Bone marrow (tissue), 2 donors: ENCODE results near the gene CCDC51.

Source experiments
- DNase-seq, 2 donors: peaks; one replicate each; lab custom pipeline; 2025; lab: John Stamatoyannopoulos, UW

The CCDC51 gene

DNA sequence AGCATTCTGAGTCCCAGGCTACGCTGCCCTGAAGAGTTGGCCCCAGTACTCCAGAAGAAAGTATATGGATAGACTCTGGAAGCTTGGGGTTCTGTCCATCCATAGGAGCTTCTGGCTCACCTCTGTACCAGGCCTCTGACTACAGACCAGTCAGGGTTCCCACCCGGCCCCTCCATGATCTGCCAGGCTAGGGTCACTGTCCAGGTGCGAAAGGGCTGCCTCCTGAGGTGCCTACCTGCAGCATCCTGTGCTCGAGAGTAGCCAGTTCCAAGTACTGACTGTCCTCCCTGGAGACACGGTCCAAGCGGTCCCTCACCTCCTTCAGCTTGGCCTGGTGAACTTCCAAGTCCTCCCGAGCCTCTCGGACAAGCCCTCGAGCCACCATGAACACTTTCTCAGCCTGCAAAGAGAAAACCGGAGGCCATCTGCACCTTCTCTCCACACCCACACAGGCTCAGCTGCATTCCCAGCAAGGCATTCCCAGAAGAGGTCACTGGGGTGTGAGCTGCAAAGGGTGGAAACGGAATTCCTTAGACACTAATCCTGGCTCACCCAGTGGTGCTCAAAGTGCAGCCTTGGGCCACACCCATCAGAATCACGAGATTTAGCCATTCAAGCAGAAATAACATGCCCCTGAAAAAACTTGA lies 6.3 kb downstream of the CCDC51 start:
- no peak for DNase-seq

DNA sequence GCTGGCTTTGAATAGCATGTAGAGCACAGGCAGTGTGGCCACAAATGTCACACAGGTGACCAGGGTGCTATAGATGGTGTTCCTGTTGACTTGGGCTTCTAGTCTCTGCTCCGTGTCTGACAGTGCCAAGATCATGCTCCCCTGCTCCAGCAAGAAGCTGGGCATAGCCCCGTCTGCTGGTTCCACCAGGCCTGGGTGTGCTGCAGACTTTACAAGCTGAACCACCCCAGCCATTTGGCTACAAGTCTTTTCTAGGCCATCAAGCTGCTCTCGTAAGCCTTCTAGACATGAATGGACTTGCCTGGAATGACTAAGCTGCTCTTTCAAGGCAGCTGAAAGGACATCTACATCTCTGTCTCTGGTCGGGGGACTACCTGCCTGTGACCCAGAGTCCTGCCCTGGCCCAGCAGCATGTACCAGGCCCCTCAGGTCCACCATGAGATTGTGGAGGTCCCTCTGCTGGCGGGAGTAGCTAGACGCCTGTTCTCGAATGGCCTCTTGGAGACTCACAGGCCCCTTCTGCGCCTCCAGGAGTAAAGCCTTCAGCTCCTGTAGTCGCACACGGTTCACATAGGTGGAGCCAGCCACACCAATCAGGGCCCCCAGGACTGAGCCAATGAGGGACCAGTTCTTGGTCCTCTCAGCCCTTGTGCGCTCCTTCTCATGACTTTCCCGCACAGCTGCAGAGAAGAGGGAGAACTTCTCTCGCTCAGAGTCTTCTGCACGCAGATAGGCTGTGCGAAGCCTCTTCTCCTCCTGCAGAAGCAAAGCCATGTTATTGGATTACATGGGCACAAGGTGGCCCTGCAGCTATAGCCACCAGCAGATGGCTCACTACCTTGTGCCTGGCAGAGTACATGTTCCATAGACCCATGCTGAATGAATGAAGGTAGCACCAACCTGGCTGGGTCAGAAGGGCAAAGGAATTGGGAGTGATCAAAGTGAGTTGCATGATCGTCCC lies 7.2 kb downstream of the CCDC51 start:
- no peak for DNase-seq

DNA sequence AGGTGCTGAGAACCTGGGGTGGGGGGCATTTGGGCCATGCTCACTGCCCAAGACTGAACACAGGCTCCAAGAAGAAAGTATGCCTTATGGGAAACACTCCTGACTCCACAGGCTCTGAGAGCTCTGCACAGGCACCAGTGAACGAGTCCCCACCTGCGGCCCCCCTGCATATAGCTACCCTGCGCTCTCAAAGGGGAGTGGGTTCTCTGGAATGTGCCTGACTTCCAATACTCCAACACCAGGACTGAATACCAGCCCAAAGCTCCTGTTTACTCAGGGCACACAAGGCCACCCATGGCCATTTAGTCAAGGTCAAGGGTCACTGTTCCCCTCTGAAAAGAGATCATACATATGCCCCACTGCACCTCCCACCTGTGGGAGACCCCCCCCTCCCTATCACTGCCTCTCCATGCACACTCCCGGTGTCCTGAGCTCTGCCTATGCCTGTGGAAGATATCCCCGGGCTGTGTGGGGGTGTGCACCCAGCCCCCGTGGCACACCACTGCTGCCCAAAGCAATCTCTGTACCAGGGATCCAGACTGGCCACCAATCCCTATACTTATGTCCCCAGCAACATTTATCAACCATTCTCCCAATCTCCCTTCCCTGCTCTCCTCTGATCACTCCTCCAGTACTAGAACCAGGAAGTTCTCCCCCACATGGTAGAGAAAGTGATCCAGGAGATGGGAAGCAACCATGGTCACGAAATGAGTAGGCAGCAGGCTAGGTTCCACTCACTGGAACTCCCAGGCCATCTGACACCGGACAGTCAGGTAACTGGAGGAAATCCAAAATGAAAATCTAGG lies 8.5 kb downstream of the CCDC51 start:
- DNase-seq = no peak

DNA sequence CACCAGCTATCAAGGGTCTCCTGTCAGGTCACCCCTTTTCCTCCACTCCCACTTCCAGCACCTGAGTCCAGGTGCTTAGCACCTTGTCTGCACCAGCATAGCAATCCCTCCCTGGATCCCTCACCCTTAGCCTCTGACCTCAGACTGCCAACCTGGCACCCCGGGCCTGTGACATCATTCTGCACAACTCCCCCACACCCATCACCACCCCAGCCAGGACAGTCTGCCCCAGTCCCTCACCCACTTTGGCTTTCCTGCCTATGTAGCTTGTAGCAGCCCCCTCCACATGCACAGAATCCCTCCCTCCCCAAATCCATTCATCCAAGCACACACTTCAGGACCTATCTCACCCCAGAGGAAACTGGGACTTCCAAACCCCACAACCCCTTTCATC lies 9.2 kb downstream of the CCDC51 start:
- no peak for DNase-seq

DNA sequence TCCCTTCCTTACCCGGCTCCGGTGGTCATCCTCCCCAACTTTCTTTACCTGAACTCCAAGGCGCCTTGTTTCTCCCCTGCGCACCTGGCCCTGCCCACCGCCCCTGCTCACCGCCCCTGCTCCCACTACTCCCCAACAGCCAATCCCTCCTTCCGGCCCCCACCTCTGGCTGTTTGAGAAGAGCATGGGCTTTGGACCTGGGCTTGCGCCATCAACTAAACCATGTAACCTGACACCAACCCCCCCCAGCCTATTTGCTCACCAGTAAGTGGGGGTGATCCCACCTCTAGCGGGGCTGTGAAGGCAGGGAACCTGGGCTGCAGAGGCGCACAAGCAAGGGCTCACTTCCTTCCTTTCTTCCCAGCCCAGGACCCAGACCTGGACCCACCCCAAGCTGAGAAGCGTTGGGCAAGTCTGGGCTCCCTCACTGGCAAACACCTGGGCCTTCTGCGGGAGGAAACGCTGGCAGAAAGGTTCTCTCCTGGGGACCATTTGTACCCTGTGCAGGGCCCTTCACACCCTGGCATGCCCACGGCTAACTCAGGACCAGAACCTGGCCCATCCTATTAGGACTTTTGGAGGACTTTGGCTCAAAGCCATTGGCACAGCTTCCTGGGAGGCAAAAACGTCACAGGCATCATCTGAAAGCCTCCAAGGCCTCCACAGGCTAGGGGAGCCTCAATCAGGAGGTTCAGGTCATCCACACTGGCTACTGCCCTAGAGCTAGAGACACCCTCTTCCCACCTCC lies 9.8 kb downstream of the CCDC51 start, which contains the start of gene PLXNB1:
TSS of gene PLXNB1 (minus strand) at position 127 of the 748 bp plus-strand sequence. CDS start 5,475 bp downstream, outside the sequence.
- no peak for DNase-seq

DNA sequence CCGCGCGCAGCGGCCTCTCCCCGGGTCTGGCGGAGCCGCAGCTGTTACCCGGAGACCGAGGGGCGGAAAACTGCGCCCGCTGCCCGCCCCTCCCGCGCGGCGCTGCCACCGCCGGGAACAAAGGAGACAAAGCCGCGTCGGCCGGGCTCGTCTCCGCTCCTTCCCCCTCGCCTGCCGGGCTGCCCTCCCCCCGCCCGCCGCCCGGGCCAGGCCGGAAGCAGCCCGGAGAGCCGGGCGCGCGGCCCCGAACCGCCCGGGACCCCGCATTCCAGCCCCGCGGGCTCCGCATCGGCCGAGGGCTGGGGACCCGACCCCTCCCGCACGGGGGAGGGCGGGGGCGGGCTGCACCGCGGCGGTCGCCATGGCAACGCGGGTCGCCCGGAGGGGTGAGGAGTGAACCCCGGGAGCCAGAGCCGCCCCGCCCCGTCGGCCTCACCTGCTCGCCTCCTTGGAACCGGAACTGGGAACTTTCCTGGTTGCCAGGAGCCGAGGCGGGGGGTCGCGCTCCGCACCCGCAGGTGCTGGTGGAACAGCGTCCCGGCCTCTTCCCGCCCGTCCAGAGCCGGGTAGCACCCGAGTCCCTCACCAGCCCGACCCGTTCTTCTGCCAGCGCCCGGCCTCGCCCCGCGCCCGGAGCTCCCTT lies 10.5 kb downstream of the CCDC51 start:
- peak in 1 of 2 donors; percentile 42 for DNase-seq

DNA sequence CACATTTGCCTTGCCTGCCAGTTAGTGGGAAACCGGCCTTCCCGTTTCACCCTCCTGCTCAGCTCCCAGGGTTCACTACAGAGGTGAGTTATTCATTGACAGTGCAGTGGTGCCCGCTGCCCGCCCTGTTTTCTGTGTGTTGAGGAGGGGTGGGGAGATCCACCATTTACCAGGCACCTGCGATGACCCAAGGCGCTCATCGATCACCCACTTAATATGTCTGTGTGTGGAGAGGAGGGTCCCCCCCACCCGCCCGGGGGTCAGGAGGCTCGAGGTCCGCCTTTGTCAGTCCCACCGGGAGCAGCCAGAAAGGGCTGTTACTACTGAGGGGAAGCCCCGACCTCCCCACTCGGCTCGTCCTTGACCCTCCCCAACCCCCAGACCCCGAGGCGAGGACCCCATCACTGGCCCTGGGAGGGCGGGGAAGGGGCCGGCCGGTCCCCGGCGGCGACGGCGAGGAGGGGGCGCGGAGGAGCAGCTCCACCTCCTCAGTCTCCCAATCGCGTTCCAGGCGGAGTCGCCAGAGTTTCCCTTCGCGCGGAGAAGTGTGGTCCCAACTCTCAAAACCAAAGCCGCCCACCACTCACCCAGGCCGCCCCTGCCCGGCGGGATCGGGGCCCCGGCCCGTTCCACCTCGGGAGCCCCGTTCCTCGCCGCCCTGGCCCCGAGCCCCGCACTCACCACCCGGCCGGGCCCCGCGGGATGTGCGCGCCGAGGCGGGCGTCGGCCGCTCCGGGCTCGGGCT lies 11.2 kb downstream of the CCDC51 start:
- peak in 1 of 2 donors; percentile 42 for DNase-seq

DNA sequence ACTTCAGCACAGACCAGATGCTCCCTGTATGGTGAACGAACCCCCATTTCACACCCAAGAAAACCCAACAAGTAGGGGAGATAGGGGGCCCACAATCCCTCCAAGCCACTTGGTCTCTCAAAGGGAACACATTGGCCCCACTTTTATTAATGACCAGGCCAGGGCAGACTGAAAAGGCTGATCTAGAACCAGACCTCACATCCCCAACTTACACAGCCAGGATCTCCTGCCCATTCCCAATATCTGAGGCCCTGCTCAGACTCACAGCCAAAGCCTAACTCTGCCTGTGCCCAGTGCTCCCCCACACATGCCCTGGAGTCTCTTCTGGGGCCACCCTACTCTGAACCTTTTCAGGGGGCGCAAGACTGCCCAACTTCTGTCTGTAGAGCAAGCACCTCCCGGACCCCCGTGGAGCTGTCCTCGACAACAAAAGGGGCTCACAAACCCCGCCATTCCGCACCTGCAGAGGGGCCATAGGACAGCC lies 11.8 kb downstream of the CCDC51 start:
- no peak for DNase-seq

DNA sequence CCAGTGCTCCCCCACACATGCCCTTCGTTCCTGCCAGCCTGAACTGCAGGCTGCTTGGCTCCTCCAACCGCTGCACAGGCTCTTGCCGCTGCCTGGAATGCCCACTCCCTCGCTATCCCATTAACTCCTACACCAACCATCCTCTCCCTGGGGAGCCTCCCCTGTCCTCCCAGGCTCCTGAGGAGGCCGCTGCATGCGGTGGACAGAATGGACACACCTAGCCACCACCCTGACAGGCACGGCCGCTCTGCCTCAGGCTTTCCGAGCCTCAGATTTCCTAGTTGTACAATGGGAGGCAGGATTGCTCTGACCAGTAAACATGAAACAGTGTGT lies 12.3 kb downstream of the CCDC51 start:
- DNase-seq = no peak

DNA sequence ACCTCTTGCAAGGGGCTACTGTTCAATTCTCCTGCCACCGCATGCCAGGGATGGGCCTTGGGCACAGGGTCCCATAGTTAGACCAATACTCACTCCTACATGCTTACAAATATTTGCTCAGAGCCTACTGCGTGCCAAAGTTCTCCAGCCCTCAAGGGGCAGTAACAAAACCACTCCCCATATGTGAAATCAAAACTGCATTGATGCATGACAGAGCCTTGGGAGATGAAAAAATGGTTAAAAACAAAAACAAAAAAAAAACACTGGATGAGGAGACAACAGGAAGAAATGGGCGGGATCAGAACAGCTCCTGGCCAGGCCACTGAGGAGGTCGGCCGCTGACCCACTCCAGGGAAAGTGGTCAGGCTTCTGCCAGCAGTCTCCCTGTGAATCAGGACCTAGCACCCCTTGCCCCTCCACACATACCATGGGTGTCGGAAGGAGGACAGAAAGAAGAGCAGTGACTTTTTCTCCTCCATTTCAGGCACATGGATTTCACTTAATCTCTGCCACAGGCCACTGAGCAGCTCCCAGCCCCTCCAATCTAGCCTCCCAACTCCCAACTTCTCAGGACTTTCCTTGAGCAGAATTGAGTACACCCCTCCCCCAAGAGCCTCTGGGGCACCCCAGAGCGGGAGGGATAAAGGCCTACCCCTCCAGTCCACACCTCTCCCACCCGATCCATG lies 12.8 kb downstream of the CCDC51 start:
- DNase-seq = no peak

DNA sequence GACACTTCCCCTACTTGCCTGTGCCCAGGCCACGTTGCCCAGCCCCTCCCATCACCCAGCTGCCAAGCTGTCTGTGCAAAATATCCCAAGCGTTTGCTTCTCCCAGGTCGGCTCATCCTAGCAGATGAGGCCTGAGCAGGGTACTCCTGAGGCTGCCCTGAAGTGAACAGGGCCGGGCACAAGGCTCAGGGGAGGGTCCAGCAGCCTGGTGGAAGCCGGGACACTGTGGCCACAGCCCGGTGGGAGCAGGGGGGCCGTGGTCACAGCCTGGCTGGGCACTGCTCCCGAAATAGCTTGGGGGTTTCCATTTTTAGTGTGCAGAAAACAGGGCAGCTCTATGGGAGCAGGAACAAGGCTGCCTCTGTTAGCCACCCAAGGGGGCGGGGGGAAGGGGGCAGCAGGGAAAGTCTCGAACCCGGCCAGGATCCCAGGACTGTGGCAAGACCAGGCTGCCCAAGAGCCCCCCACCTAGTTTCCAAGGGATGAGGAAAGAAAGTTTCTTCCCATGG lies 13.5 kb downstream of the CCDC51 start:
- no peak for DNase-seq

DNA sequence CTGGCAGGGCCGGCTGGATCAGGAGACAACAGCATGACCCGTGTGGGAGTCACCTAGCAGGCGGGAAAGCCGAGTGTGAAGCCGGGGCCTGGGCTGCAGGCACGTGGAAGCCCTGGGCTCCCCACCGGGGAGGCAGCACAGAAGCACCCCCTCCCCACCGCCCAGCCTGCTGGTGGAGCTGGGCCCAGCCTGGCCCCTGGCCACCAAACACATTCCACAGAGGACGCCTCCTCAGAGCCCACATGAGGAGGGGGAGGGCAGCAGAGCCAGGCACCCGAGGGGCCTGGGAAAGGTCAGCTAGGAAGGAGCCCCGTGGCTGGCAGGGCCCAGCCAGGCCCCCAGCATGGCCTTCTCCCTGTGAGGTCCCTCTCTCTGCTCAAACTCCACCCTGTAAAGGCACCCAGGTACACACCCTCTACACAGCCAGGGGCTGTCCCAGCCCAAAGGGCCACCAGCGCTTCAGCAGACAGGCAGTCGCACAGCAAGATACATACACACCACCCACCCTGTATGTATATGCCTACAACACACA lies 14.6 kb downstream of the CCDC51 start:
- DNase-seq = no peak

DNA sequence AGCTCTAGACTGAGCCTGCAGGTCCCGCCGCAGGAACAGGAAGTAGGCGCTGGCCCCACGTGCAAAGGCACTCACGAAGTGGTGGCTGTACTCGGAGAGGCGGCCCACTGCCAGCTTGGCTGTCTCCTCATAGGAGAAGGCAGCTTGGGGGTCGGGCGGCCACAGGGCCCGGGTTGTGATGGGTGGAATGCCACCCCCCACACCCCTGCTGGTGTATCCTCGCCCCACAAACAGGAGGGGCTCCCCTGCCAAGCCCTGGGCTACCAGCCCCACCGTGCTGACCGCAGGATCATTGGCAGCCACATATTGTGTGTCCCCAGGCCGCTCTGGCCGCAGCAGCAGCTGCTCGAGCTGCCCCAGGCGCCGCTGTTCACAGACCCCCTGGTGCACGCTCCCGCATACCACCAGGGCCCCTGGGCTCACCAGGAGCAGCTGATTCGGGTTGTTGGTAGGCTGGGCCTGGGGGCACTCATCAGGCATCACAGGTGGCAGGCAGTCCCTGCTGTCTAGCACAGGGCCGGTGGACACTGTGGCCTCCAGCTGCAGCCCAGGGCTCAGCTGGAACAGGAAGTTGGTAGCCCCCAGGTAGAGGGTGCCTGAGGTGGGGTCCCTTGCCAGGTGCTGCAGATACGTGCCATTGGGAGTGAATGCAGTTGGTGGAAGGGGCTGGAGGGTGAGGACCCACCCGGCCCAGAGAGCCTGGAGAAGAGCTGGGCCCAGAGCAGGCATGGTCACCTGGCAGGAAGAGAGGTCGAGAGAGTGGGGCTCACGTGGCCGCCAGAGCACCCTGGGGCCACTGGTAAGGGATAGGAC lies 15.8 kb downstream of the CCDC51 start:
- no peak for DNase-seq

DNA sequence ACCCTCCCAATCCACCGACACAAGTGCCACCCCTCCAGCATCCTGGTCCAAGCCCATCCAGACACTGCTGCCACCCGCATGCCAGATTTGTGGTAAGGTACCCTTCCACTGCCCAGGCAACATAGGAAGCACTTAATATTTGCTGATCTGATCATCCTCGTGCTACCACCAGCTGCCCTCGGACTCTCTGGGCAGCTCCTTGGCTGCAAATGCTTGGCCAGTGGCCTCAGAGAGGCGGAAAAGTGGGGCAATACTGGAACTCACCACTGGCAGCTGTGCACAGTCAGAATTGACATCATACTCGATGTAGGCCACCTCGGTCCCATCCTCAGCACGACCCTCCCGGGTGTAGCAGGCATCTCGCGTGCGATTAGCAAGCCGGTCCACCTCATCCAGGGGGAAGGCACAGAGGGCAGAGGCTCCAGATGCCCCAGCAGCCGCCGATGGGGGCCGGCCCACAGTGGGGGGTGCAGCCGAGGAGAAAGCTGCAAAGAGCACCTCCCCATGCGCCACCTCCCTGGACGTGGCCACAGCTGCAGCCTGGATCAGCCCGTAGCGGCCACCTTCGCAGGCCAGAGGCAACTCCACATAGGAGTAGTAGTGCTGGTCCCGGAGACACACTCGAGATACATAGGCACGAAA lies 16.6 kb downstream of the CCDC51 start:
- no peak for DNase-seq

DNA sequence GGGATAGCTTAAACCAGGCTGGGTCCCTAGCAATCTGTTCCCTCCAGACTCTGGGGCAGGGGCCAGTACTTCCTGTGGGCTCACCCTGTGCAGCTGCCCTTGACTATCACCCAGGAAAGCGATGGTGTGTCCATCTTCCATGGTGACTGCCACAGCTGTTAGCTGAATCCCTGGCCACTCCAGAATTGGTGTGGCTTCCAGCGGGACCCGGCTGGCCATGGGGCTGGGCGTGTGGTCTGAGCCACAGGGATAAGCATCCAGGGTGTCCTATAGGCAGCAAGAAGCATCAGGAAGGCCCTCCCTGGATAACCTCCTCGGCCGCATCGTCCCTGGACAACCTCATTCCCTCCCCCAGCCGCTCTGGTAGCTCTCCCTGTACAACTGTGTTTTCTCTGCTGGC lies 17.2 kb downstream of the CCDC51 start:
- no peak for DNase-seq

DNA sequence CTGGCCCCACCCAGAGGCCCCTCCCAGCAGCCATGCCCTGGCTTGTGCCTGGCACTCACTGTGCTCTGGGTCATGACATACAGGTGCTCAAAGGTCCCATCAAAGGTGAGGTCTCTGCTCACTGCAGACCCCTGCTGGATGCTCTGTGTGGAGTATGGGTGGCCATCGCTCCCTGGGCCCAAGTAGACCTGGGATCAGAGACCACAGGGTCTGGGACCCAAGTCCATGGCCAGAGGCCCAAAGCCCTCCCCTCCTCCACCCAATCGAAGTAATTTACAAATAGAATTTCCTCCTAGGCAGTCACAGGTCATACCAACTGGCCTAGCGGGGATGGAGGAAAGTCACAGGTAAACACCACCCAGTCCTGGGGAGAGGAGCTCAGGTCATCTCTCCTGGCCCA lies 17.6 kb downstream of the CCDC51 start:
- no peak for DNase-seq

DNA sequence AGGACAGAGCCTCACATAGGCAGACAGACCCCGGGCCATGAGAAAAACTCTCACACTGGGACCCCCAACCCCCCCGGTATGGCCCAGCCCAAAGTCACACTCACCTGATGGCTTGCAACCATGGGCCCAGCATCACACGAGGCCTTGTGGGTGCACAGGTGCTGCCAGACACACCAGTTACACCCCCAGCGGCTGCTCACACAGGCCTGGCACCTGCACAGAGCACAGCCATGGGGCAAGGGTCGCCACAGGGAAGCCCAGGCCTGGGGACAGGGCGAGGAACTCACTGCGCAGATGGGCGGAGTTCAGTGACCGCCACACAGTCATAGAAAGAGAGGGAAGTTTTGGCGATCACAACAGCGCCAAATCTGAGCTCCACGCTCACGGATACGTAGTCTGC lies 19.4 kb downstream of the CCDC51 start:
- no peak for DNase-seq

DNA sequence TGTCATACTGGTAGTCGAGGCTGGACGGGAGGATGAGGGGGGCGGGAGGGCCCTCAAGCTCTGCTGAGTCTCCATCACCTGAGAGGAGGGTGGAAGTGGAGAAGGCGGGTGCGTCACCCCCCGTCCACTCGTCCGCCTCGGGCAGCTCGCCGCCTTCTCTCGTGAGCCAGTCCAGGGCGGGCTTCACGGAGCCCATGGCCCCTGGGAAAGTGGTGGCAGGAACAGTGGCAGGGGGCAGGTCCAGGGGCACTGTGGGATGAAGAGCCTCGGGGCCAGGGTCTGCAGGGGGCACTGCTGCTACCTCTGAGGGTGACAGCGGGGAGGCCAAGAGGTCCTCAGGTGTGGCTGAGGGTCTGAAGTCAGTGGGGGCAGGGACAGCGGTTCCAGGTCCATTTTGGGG lies 20.3 kb downstream of the CCDC51 start:
- no peak for DNase-seq
